OCI-LY7 (cell line): ENCODE measurements around the gene ERMAP. TPM values are rescaled to one million over a fixed set of nuclear protein-coding genes. Genes with fewer than 3 reads are reported as not detected.

Source experiments
- BruUV-seq: library from RNA; stranded (reverse); fragments of 400-500 nt; replicated peaks from 2 replicates; lab custom pipeline; 2021; lab: Mats Ljungman, UMichigan
- CTCF ChIA-PET: fragments of 300-600 bp; sonication (Branson Sonifier 250); formaldehyde crosslinking; loops from one replicate; lab custom pipeline; 2022; ENCODE audit warnings: antibody characterized with exemption; ENCODE audit not compliant: unreplicated experiment; lab: Charles Lee
- POLR2A ChIA-PET: fragments of 300-600 bp; sonication (Branson Sonifier 250); formaldehyde crosslinking; loops from one replicate; lab custom pipeline; 2022; ENCODE audit warnings: antibody characterized with exemption; lab: Charles Lee
- DNase-seq: peaks from one replicate; pipeline ENCODE4 v3.0.0-alpha.2; 2015; ENCODE audit warnings: low spot score
- H2AFZ ChIP-seq: fragments of 200-600 bp; sonication (generic), shearing (Covaris generic); 2 replicates; pipeline ENCODE4 v1.6.1; 2014; ENCODE audit warnings: mild to moderate bottlenecking, antibody characterized with exemption, low read length, moderate library complexity
- H3K27ac ChIP-seq: fragments of 200-600 bp; sonication (generic); 2 replicates; pipeline ENCODE4 v1.5.1; 2014; ENCODE audit warnings: mixed run types, low read depth, mild to moderate bottlenecking, moderate library complexity, low read length, inconsistent platforms; ENCODE audit not compliant: poor library complexity, severe bottlenecking
- H3K36me3 ChIP-seq: fragments of 200-600 bp; sonication (generic); 2 replicates; pipeline ENCODE4 v1.6.1; 2014; ENCODE audit warnings: mild to moderate bottlenecking, antibody characterized with exemption, low read length, moderate library complexity, mixed read lengths; ENCODE audit not compliant: insufficient read depth
- H3K4me1 ChIP-seq: fragments of 200-600 bp; sonication (generic); 2 replicates; pipeline ENCODE4 v1.5.1; 2014; ENCODE audit warnings: mild to moderate bottlenecking, low read length; ENCODE audit not compliant: insufficient read depth, poor library complexity, severe bottlenecking
- H3K4me2 ChIP-seq: fragments of 200-600 bp; sonication (generic); 2 replicates; pipeline ENCODE4 v1.6.1; 2014; ENCODE audit warnings: mild to moderate bottlenecking, low read length
- H3K4me3 ChIP-seq: fragments of 200-600 bp; sonication (generic); 2 replicates; pipeline ENCODE4 v1.5.1; 2014; ENCODE audit warnings: mild to moderate bottlenecking, low read depth, low read length; ENCODE audit not compliant: poor library complexity, severe bottlenecking
- H3K79me2 ChIP-seq: fragments of 200-600 bp; sonication (generic); 2 replicates; pipeline ENCODE4 v1.6.1; 2016; ENCODE audit warnings: low read depth, mild to moderate bottlenecking, low read length, moderate library complexity, mixed read lengths; ENCODE audit not compliant: insufficient read depth
- H3K9me2 ChIP-seq: fragments of 200-600 bp; sonication (generic); 2 replicates; pipeline ENCODE4 v1.6.1; 2016; ENCODE audit warnings: mild to moderate bottlenecking, low read length, mixed read lengths; ENCODE audit not compliant: insufficient read depth
- H3K9me3 ChIP-seq: fragments of 200-600 bp; sonication (generic); 2 replicates; pipeline ENCODE4 v1.6.1; 2014; ENCODE audit warnings: mild to moderate bottlenecking, mixed run types, low read length, mixed read lengths
- H4K20me1 ChIP-seq: fragments of 200-600 bp; sonication (generic); 2 replicates; pipeline ENCODE4 v1.6.1; 2014; ENCODE audit warnings: mild to moderate bottlenecking, antibody characterized with exemption, low read length, moderate library complexity, mixed read lengths; ENCODE audit not compliant: insufficient read depth
- EZH2phosphoT487 ChIP-seq: fragments of 200-600 bp; sonication (generic); IDR thresholded peaks from 2 replicates; pipeline ENCODE4 v1.6.1; 2018; ENCODE audit warnings: low read depth, borderline replicate concordance, mild to moderate bottlenecking, mixed run types, antibody characterized with exemption, low read length, moderate library complexity, mixed read lengths
- intact Hi-C: fragments of 100-400 bp; cut with micrococcal nuclease; formaldehyde crosslinking; loops from one replicate; pipeline ENCODE4 v1.10.0; 2022; ENCODE audit not compliant: unreplicated experiment
- total RNA-seq, 2 experiments: library from RNA; depleted of rRNA in 1 of 2; stranded (reverse); fragments of >200 nt in 1 of 2; shearing (Covaris generic) in 1 of 2; gene quantifications; 2 replicates each; pipeline ENCODE4 v1.2.3, GENCODE V29; 2014 to 2022
- TF ChIP-seq, protein P1 (sequence below): fragments of 200-600 bp; sonication (generic); conservative IDR thresholded peaks from 2 replicates; pipeline ENCODE4 v1.5.1; 2014; ENCODE audit warnings: mild to moderate bottlenecking, antibody characterized with exemption, low read length, moderate library complexity, mixed read lengths

The ERMAP gene
- total RNA-seq, 2 experiments from 2014 or later, result 2.7 to 5.1 TPM

DNA sequence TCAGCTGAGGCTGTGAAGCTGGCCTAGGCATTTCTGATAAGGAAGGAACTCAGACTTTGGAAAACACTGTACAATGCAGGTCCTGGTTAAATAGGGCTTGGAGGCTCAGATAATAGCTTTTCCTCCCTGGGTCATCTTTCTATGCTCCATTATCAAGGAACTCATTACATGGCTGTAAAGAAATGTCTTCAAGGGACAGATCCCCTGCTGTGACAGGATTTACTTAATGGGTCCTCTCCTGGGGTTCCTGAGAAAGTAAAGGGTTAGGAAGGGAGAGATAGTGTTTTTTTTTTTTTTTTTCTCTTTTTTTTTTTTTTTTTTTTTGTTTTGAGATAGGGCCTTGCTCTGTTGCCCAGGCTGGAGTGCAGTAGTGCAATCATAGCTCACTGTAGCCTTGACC is 14.4 kb downstream of the ERMAP start:
- no peaks in the 10 kb centered on the region for H3K9me3 ChIP-seq
- no peak for DNase-seq
- no peaks in the 10 kb centered on the region for H3K36me3 ChIP-seq
- no peaks in the 10 kb centered on the region for H4K20me1 ChIP-seq
- H3K4me2 ChIP-seq, result no peak overlapping the region
- no peaks in the 10 kb centered on the region for H3K4me1 ChIP-seq
- ChIA-PET CTCF (no interaction called here), POLR2A (interaction anchor here (1.1 kb wide), 1 partner anchor 11 kb away, joined by 5 read pairs; no protein-coding TSS in a partner anchor)
- no peak overlapping the region for H3K4me3 ChIP-seq
- H3K79me2 ChIP-seq, result no peaks in the 10 kb centered on the region
- H3K9me2 ChIP-seq, result no peaks in the 10 kb centered on the region
- no peak overlapping the region for H2AFZ ChIP-seq
- no peak overlapping the region for H3K27ac ChIP-seq
- TF ChIP-seq, protein P1, sequence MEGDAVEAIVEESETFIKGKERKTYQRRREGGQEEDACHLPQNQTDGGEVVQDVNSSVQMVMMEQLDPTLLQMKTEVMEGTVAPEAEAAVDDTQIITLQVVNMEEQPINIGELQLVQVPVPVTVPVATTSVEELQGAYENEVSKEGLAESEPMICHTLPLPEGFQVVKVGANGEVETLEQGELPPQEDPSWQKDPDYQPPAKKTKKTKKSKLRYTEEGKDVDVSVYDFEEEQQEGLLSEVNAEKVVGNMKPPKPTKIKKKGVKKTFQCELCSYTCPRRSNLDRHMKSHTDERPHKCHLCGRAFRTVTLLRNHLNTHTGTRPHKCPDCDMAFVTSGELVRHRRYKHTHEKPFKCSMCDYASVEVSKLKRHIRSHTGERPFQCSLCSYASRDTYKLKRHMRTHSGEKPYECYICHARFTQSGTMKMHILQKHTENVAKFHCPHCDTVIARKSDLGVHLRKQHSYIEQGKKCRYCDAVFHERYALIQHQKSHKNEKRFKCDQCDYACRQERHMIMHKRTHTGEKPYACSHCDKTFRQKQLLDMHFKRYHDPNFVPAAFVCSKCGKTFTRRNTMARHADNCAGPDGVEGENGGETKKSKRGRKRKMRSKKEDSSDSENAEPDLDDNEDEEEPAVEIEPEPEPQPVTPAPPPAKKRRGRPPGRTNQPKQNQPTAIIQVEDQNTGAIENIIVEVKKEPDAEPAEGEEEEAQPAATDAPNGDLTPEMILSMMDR, result no peak
- no peak for TF ChIP-seq EZH2phosphoT487
- intact Hi-C loops, result no loop called here
- BruUV-seq, result no TSS peak

GRCh38 chr1:42832641-42833240 is 15.8 kb downstream of the ERMAP start:
- TF ChIP-seq, protein P1, result no peak
- no peak for TF ChIP-seq EZH2phosphoT487
- Histone ChIP-seq H3K9me3 (no peaks in the 10 kb centered on the region), H3K9me2 (no peaks in the 10 kb centered on the region), H2AFZ (no peak overlapping the region), H3K4me1 (no peaks in the 10 kb centered on the region), H3K27ac (no peak overlapping the region), H3K79me2 (no peaks in the 10 kb centered on the region), H4K20me1 (no peaks in the 10 kb centered on the region), H3K4me2 (no peak overlapping the region), H3K36me3 (no peaks in the 10 kb centered on the region), H3K4me3 (no peak overlapping the region)
- intact Hi-C loops, result no loop called here
- CTCF ChIA-PET, result no interaction called here
- no peak for DNase-seq
- POLR2A ChIA-PET, result interaction anchor here (1.0 to 1.4 kb wide), 3 partner anchors 13 to 20 kb away, joined by 4 to 6 read pairs (median 5); partner anchors contain the start of genes ERMAP, SVBP and ZNF691
- no TSS peak for BruUV-seq

GRCh38 chr1:42833981-42834380 is 17.1 kb downstream of the ERMAP start:
- no peak for TF ChIP-seq EZH2phosphoT487
- TF ChIP-seq, protein P1, result no peak
- Histone ChIP-seq H3K4me1 (no peaks in the 10 kb centered on the region), H3K79me2 (no peaks in the 10 kb centered on the region), H3K9me2 (no peaks in the 10 kb centered on the region), H3K36me3 (no peaks in the 10 kb centered on the region), H3K27ac (no peak overlapping the region), H4K20me1 (no peaks in the 10 kb centered on the region), H2AFZ (no peak overlapping the region), H3K4me2 (no peak overlapping the region), H3K9me3 (no peaks in the 10 kb centered on the region), H3K4me3 (no peak overlapping the region)
- intact Hi-C loops, result no loop called here
- DNase-seq, result no peak
- POLR2A ChIA-PET, result interaction anchor here (0.9 to 1.2 kb wide), 2 partner anchors 11 to 21 kb away, joined by 4 to 6 read pairs; no protein-coding TSS in a partner anchor
- CTCF ChIA-PET, result no interaction called here
- BruUV-seq, result no TSS peak
